Adrenal gland (tissue), 12 donors: Measurements from ENCODE around the gene ARHGAP26. TPM values are rescaled to one million over a fixed set of nuclear protein-coding genes. Genes with fewer than 3 reads are reported as not detected.

Source experiments
- DNase-seq, 7 donors: peaks; one replicate each; pipeline ENCODE4 v3.0.0-alpha.2; 2019 to 2020
- H3K27ac ChIP-seq, 5 donors: fragments of 200-600 bp; sonication (generic) in 4 of 5; 1 replicate in 3 of 5; 2 replicates in 2 of 5; pipeline versions ENCODE4 v1.5.1 to v1.8.0; 2016 to 2020; ENCODE audit warnings: mild to moderate bottlenecking in 1 of 5
- H3K27me3 ChIP-seq: fragments of 200-600 bp; 2 replicates; pipeline ENCODE4 v1.8.0; 2021
- H3K36me3 ChIP-seq, 2 donors: fragments of 200-600 bp; replicated peaks in 1 of 2; 1 replicate in 1 of 2; 2 replicates in 1 of 2; pipeline versions ENCODE4 v1.5.1 to v1.8.0; 2018 to 2022
- H3K4me1 ChIP-seq, 2 donors: fragments of 200-600 bp; replicated peaks in 1 of 2; 1 replicate in 1 of 2; 2 replicates in 1 of 2; pipeline versions ENCODE4 v1.5.1 to v1.8.0; 2018 to 2021
- H3K4me3 ChIP-seq, 4 donors: fragments of 200-600 bp; sonication (generic) in 3 of 4; one replicate each; pipeline ENCODE4 v1.5.1; 2016 to 2018
- H3K9me3 ChIP-seq, 3 donors: fragments of 200-600 bp; sonication (generic) in 1 of 3; replicated peaks in 1 of 3; 1 replicate in 2 of 3; 2 replicates in 1 of 3; pipeline versions ENCODE4 v1.5.1 to v1.8.0; 2016 to 2021
- CTCF ChIP-seq, 6 experiments: fragments of 450-650 bp in 4 of 6; fragments of 200-600 bp in 2 of 6; sonication (generic) in 1 of 6; IDR thresholded peaks; 1 replicate in 5 of 6; 2 replicates in 1 of 6; pipeline versions ENCODE4 v1.5.1 to v1.8.0; 2016 to 2021; ENCODE audit warnings: antibody characterized with exemption in 6 of 6, mild to moderate bottlenecking in 2 of 6, moderate library complexity in 1 of 6
- POLR2A ChIP-seq, 2 donors: fragments of 450-650 bp; IDR thresholded peaks; one replicate each; pipeline ENCODE4 v1.6.1; 2017; ENCODE audit warnings: antibody characterized with exemption in 2 of 2, mild to moderate bottlenecking in 2 of 2, moderate library complexity in 1 of 2
- WGBS, 4 donors: extraction: QIAGEN DNeasy Blood & Tissue Kit in 2 of 4; methylation state at CpG; one replicate each; pipeline versions ENCODE4 v1.1.5 to v1.1.7; 2013 to 2017; 5-methylcytosine and 5-hydroxymethylcytosine counted together
- intact Hi-C, 2 donors: fragments of 100-400 bp; cut with DNase I; formaldehyde crosslinking; loops; one replicate each; pipeline versions ENCODE4 v1.14.1 to v1.15.0; 2022 to 2023
- polyA plus RNA-seq, 3 donors: library from polyadenylated mRNA; stranded (reverse); fragments of 200-250 nt in 2 of 3; fragments of 350-450 nt in 1 of 3; fragmentation: Illumina TruSeq in 1 of 3; extraction: RNeasy Lipid Tissue Mini Kit (QIAGEN cat#74804) in 1 of 3; gene quantifications; one replicate each; pipeline ENCODE4 v1.2.3, GENCODE V29; 2013 to 2014
- total RNA-seq, 9 donors: library from RNA; depleted of rRNA in 4 of 9; stranded (reverse); fragments of >200 nt in 4 of 9; fragments of 120-200 nt in 1 of 9; fragmentation: NEBNext Ultra II Directional in 1 of 9; extraction: Animal tissue kit (Norgen Biotek cat#: 25700) in 1 of 9; gene quantifications; one replicate each; pipeline versions ENCODE4 v1.1.0 to v1.2.4, GENCODE V29; 2013 to 2023
- donor health status: healthy with polysubstance abuse.
- donor health status: Bipolar disorder and iron deficiency.
- donor health status: DM: yes; HTN: yes; CAD: no.
- donor health status: DM: no; HTN: no; CAD: no.
- donor health status: DM: no; HTN: no; CAD: no.
- donor health status: DM: yes; HTN: yes; CAD: no.

ARHGAP26 gene
- total and polyA plus RNA-seq, 12 donors: 3.0 to 21.7 (median 10.8) TPM

GRCh38 chr5:142746532-142747433, 23.4 kb upstream of the ARHGAP26 start:
- no peak overlapping the region for H3K4me3 ChIP-seq
- TF ChIP-seq POLR2A (IDR thresholded peaks at IDR 0.05) (no peak), CTCF (IDR thresholded peaks at IDR 0.05) (no peak)
- H3K27me3 ChIP-seq: no peaks in the 10 kb centered on the region
- H3K9me3 ChIP-seq: no peaks in the 10 kb centered on the region
- DNase-seq: no peak
- H3K36me3 ChIP-seq: no peaks in the 10 kb centered on the region
- 27 to 40% (median 32%) methylated on average over 4 of the region's 4 CpGs for WGBS, 4 donors
- intact Hi-C loops: no loop called here
- no peak overlapping the region for H3K27ac ChIP-seq
- H3K4me1 ChIP-seq: peaks cover 7 to 10% of the 10 kb centered on the region in 2 donors

- no peak for DNase-seq
- peaks cover 7 to 12% of the 10 kb centered on the region in 2 donors for H3K4me1 ChIP-seq
- H3K9me3 ChIP-seq: no peaks in the 10 kb centered on the region
- H3K36me3 ChIP-seq: no peaks in the 10 kb centered on the region
- H3K27ac ChIP-seq: no peak overlapping the region
- intact Hi-C loops: no loop called here
- H3K4me3 ChIP-seq: no peak overlapping the region
- TF ChIP-seq POLR2A (IDR thresholded peaks at IDR 0.05) (no peak), CTCF (IDR thresholded peaks at IDR 0.05) (no peak)
- H3K27me3 ChIP-seq: no peaks in the 10 kb centered on the region
- WGBS, 4 donors: 69 to 76% (median 72%) methylated on average over 1 of the region's 1 CpG
Observed at GRCh38 chr5:142748132-142748531, 22.0 kb upstream of the ARHGAP26 start.

- intact Hi-C loops: no loop called here
- Histone ChIP-seq H3K9me3 (no peaks in the 10 kb centered on the region), H3K27me3 (no peaks in the 10 kb centered on the region), H3K4me3 (no peak overlapping the region), H3K36me3 (no peaks in the 10 kb centered on the region), H3K4me1 (peaks cover 7 to 17% of the 10 kb centered on the region in 2 donors), H3K27ac (no peak overlapping the region)
- WGBS, 4 donors: 70 to 93% (median 84%) methylated on average over 2 of the region's 2 CpGs
- TF ChIP-seq CTCF (IDR thresholded peaks at IDR 0.05) (peak; percentile 7 to 49 (median 36)), POLR2A (IDR thresholded peaks at IDR 0.05) (no peak)
- DNase-seq: peak in 2 of 7 donors; percentile 22 to 60
Observed at GRCh38 chr5:142748568-142749249, 21.5 kb upstream of the ARHGAP26 start.

GRCh38 chr5:142749321-142749720, 20.9 kb upstream of the ARHGAP26 start:
- no peak for DNase-seq
- WGBS, 4 donors: 70 to 78% (median 75%) methylated on average over 3 of the region's 3 CpGs
- TF ChIP-seq POLR2A (IDR thresholded peaks at IDR 0.05): no peak
- TF ChIP-seq CTCF (IDR thresholded peaks at IDR 0.05): no peak
- no peaks in the 10 kb centered on the region for H3K36me3 ChIP-seq
- peaks cover 7 to 17% of the 10 kb centered on the region in 2 donors for H3K4me1 ChIP-seq
- no peak overlapping the region for H3K27ac ChIP-seq
- no peaks in the 10 kb centered on the region for H3K27me3 ChIP-seq
- no peak overlapping the region for H3K4me3 ChIP-seq
- H3K9me3 ChIP-seq: no peaks in the 10 kb centered on the region
- intact Hi-C loops: no loop called here
